ENCODE results near the gene PANK2.

PANK2 gene

DNA sequence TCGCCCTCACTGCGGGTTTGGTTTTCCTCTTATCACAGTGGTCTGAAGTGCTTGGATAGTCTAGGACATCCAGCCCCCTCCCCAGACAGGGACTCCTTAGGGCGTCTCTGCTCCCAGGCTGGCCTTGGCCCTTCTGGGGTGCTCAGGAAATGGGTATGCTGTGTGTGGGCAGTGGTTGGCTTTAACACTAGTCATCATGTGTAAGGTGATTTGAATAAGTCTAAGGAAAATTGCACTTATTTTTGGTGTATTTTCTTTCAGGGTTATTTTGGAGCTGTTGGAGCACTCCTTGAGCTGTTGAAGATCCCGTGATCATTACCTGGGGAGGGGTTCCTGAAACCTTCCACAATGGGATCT lies 33.8 kb downstream of the PANK2 start:
- TF ChIP-seq GATA1 (IDR thresholded peaks at IDR 0.05; ENCODE audit: low read depth, low read length) (no peak), POLR2A (IDR thresholded peaks at IDR 0.05; ENCODE audit: low read length) (no peak)
- no peak for DNase-seq

GRCh38 chr20:3923818-3924217 lies 34.6 kb downstream of the PANK2 start:
- TF ChIP-seq POLR2A (IDR thresholded peaks at IDR 0.05; ENCODE audit: low read length) (no peak), GATA1 (IDR thresholded peaks at IDR 0.05; ENCODE audit: low read depth, low read length) (no peak)
- peak in 1 of 2 experiments; percentile 31 for DNase-seq

GRCh38 chr20:3924304-3925112 lies 35.3 kb downstream of the PANK2 start:
- peak; percentile 55 to 61 for DNase-seq

GRCh38 chr20:3925113-3925695 lies 36.0 kb downstream of the PANK2 start:
- TF ChIP-seq GATA1 (IDR thresholded peaks at IDR 0.05; ENCODE audit: low read depth, low read length) (no peak), POLR2A (IDR thresholded peaks at IDR 0.05; ENCODE audit: low read length) (no peak)
- no peak for DNase-seq

More at GRCh38 chr20:3924304-3925112, 35.3 kb downstream of the PANK2 start:
- no peak for TF ChIP-seq GATA1 (IDR thresholded peaks at IDR 0.05; ENCODE audit: low read depth, low read length)
- TF ChIP-seq POLR2A (IDR thresholded peaks at IDR 0.05; ENCODE audit: low read length) = no peak

GRCh38 chr20:3925899-3926638 lies 36.9 kb downstream of the PANK2 start:
- DNase-seq = no peak
- TF ChIP-seq POLR2A (IDR thresholded peaks at IDR 0.05; ENCODE audit: low read length) (peak; percentile 13), GATA1 (IDR thresholded peaks at IDR 0.05; ENCODE audit: low read depth, low read length) (no peak)

GRCh38 chr20:3927486-3928291 lies 38.5 kb downstream of the PANK2 start:
- TF ChIP-seq GATA1 (IDR thresholded peaks at IDR 0.05; ENCODE audit: low read depth, low read length) = no peak
- TF ChIP-seq POLR2A (IDR thresholded peaks at IDR 0.05; ENCODE audit: low read length) = peak; percentile 25
- peak in 1 of 2 experiments; percentile 42 for DNase-seq

DNA sequence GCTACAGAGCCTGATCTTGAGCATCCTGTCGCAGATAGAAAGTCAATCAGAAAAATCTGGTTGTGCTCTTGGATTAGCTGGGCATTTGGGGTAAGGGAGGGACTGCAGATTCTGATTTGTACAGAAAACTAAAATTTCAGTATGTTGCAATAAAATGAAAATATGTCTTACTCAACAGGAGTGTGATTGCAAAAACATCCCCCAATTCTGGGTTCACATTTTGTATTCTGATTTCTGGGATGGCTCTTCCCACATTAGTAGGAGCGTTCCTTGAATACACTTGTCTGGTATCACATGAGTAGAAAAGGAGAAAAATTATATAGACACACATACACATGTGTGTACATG lies 40.5 kb downstream of the PANK2 start:
- TF ChIP-seq GATA1 (IDR thresholded peaks at IDR 0.05; ENCODE audit: low read depth, low read length) = no peak
- no peak for TF ChIP-seq POLR2A (IDR thresholded peaks at IDR 0.05; ENCODE audit: low read length)
- no peak for DNase-seq

DNA sequence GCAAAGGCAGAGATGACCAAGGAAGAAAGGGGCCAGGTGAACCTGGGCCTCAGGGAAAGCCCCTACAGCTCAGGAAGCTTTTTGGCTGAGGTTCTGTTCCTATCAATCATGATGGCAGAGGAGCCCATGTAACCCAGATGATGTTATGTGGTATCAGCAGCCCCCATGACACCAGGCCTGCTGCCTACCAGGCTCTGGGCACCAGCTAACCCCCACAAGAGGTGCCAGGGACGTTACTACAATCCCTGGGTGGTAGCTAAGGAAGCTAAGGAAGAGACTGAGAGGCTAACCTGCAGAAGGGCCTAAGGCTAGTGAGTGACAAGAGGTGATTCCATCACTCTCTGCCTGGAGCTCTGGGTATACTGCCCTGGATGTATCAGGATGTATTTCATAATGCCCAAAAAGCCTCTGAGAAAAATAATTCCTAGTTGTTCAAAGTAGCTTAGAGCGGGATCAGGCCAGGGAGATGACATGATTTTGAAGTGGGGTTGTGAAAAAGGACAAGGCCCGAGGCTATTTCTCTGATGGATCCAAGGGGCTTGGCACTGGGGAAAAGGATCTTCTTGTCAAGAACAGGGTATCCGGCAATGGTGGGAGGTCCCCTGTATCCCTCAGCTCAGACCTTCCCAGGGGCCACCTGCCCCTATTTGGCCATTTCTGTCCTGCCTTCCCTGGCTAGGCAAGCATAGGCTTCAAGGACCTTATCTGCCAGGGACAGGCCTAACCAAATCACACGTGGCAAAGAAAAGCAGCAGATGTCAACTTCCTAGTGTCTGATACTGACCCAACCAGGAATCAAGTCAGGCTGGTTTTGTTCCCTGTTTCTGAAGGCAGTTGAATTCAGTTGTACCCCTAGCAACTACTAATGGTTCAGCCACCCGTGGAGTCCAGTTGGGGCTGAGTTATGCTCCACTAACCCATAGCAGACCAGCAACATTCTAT lies 41.3 kb downstream of the PANK2 start:
- peak; percentile 75 for TF ChIP-seq GATA1 (IDR thresholded peaks at IDR 0.05; ENCODE audit: low read depth, low read length)
- no peak for TF ChIP-seq POLR2A (IDR thresholded peaks at IDR 0.05; ENCODE audit: low read length)
- peak; percentile 91 to 94 for DNase-seq

DNA sequence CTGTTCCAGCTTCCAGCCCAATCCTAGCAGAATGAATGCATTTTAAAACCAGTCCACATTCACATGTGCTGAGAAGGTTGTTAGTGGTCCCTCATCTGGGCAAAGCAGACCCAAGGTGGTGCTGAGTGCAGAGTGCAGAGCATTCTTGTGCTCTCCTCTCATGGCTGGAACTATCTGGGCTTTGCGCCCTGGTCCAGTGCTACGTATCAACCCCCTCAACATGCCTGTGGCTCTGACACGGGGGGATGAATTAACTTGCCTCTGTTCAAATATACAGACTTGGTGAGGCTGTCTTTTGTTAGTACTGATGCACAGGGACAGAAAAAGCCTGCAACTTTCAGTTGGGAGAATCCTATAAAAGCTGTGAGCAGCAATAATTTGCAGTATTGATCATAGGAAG lies 42.5 kb downstream of the PANK2 start:
- no peak for TF ChIP-seq GATA1 (IDR thresholded peaks at IDR 0.05; ENCODE audit: low read depth, low read length)
- no peak for TF ChIP-seq POLR2A (IDR thresholded peaks at IDR 0.05; ENCODE audit: low read length)
- peak in 1 of 2 experiments; percentile 43 for DNase-seq

DNA sequence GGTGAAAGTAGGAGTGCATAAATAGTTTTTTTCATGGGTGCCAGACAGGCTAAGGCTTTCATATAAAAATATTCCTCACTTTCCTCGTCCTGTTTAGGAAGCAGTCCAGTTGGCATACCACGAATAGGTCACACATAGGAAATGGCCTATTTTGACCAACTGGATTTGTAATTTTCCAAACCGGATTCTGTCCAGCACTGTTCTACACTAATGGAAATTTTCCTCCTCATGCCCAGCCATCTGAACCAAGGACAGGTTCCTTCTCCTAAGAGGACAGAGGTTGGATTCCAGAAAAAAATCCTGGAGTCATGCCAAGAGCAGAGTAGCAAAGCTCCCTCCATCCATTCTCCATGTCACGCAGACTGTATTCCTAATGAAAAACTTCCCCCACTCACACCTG lies 43.1 kb downstream of the PANK2 start:
- no peak for DNase-seq
- TF ChIP-seq GATA1 (IDR thresholded peaks at IDR 0.05; ENCODE audit: low read depth, low read length) (no peak), POLR2A (IDR thresholded peaks at IDR 0.05; ENCODE audit: low read length) (no peak)

DNA sequence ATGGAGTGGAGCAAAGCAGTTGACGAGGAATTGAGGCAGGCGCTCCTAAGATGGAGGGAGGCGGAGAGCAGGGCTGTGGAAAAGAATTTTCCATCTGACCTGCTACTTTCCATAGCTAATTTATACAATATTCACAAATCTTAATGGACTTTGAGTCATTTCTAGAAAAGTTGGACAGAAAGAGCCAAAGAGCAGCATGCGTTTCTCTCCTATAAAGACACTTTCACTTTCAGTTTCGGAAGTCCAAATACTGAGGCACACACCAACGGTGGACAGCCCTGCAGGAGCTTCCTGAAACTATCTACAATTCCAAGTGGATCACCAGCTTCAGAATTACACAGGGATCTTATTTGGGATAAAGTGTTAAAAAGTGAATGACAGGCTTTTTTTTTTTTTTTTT lies 43.5 kb downstream of the PANK2 start:
- TF ChIP-seq POLR2A (IDR thresholded peaks at IDR 0.05; ENCODE audit: low read length) = no peak
- no peak for TF ChIP-seq GATA1 (IDR thresholded peaks at IDR 0.05; ENCODE audit: low read depth, low read length)
- peak; percentile 25 to 55 for DNase-seq

DNA sequence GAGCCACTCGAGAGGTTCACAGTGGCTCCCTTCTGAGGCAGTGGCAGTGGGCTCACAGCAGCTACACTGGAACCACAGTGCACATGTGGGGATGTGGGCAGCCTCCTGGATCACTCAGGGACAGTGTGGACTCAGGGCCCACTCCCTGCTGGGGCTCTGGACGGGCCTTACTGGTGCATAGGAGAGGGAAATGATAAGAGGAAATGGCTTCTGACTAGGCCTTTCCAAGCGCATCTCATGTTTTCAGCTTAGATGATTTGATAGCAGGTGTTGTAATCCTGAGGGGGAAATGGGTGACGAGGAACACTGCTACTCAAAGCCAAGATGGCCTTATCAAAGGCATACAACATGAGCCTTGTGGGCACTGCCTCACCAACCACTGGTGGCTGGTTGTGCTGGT lies 44.0 kb downstream of the PANK2 start:
- TF ChIP-seq GATA1 (IDR thresholded peaks at IDR 0.05; ENCODE audit: low read depth, low read length) (no peak), POLR2A (IDR thresholded peaks at IDR 0.05; ENCODE audit: low read length) (no peak)
- DNase-seq = peak in 1 of 2 experiments; percentile 26

DNA sequence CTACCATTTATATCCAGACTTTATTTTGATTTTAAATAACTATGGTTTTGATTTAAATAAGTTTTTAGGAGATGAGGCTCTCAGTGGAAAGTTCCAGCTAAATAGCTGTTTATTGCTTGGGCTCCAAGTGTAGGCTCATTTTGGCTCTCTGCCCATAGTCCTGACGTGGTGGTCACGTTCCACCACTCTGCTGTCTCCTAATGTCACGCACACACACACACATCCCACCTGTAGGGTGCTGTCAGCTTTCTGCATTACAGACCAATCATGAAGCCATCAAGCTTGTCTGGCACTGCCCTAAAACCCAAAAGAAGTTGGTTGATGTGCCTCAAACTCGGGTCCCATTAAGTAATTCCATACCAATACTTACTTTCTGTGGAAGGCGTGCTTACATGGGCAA lies 45.4 kb downstream of the PANK2 start:
- DNase-seq = peak in 1 of 2 experiments; percentile 23
- TF ChIP-seq POLR2A (IDR thresholded peaks at IDR 0.05; ENCODE audit: low read length) (no peak), GATA1 (IDR thresholded peaks at IDR 0.05; ENCODE audit: low read depth, low read length) (no peak)

Measured in erythroblast (primary cell).